Esophagus muscularis mucosa (tissue), 4 donors: Measurements from ENCODE around the gene CNTLN. TPM values are rescaled to one million over a fixed set of nuclear protein-coding genes. Genes with fewer than 3 reads are reported as not detected.

Source experiments
- DNase-seq: peaks from one replicate; pipeline ENCODE4 v3.0.0-alpha.2; 2017; ENCODE audit errors: extremely low spot score
- H3K27ac ChIP-seq, 4 donors: fragments of 200-600 bp; sonication (generic); replicated peaks in 1 of 4; 1 replicate in 3 of 4; 2 replicates in 1 of 4; pipeline ENCODE4 v1.5.1; 2016 to 2019; ENCODE audit warnings: mild to moderate bottlenecking in 1 of 4
- H3K27me3 ChIP-seq, 4 donors: fragments of 200-600 bp; sonication (generic); one replicate each; pipeline versions ENCODE4 v1.5.1 to v1.6.0; 2016 to 2019
- H3K36me3 ChIP-seq, 4 donors: fragments of 200-600 bp; sonication (generic); one replicate each; pipeline ENCODE4 v1.5.1; 2016 to 2019
- H3K4me1 ChIP-seq, 4 donors: fragments of 200-600 bp; sonication (generic); one replicate each; pipeline ENCODE4 v1.5.1; 2016 to 2019
- H3K4me3 ChIP-seq, 4 donors: fragments of 200-600 bp; sonication (generic); 1 replicate in 2 of 4; 2 replicates in 2 of 4; pipeline ENCODE4 v1.5.1; 2016 to 2019; ENCODE audit warnings: mild to moderate bottlenecking in 4 of 4, moderate library complexity in 1 of 4
- H3K9me3 ChIP-seq, 4 donors: fragments of 200-600 bp; sonication (generic); 1 replicate in 3 of 4; 2 replicates in 1 of 4; pipeline ENCODE4 v1.5.1; 2016 to 2019
- CTCF ChIP-seq, 3 experiments: fragments of 200-600 bp in 2 of 3; fragments of 450-650 bp in 1 of 3; sonication (generic) in 2 of 3; IDR thresholded peaks; one replicate each; pipeline ENCODE4 v1.5.1; 2017 to 2019; ENCODE audit warnings: antibody characterized with exemption in 3 of 3, mild to moderate bottlenecking in 2 of 3, moderate library complexity in 1 of 3
- EP300 ChIP-seq: sonication (generic); formaldehyde crosslinking; IDR thresholded peaks from one replicate; pipeline ENCODE4 v1.6.1; 2017; ENCODE audit warnings: antibody characterized with exemption
- POLR2A ChIP-seq: fragments of 450-650 bp; IDR thresholded peaks from one replicate; pipeline ENCODE4 v1.6.1; 2017; ENCODE audit warnings: antibody characterized with exemption, moderate library complexity, mild to moderate bottlenecking, low read depth
- POLR2AphosphoS5 ChIP-seq, 2 donors: sonication (generic); formaldehyde crosslinking; IDR thresholded peaks; one replicate each; pipeline ENCODE4 v1.6.1; 2017; ENCODE audit warnings: antibody characterized with exemption in 2 of 2
- WGBS: methylation state at CpG from one replicate; pipeline ENCODE4 v1.1.5; 2018; 5-methylcytosine and 5-hydroxymethylcytosine counted together
- intact Hi-C: fragments of 100-400 bp; cut with DNase I; formaldehyde crosslinking; loops from one replicate; pipeline ENCODE4 v1.15.1; 2023
- total RNA-seq, 4 donors: library from RNA; depleted of rRNA; stranded (reverse); fragments of >200 nt; gene quantifications; one replicate each; pipeline versions ENCODE4 v1.1.0 to v1.2.1, GENCODE V29; 2016

The CNTLN gene
- total RNA-seq, 4 donors from 2014 or later, result 9.4 to 14.1 (median 12.0) TPM

GRCh38 chr9:17131494-17131893 lies 3.3 kb upstream of the CNTLN start:
- 66% methylated on average over 2 of the region's 2 CpGs for WGBS
- intact Hi-C loops, result no loop called here
- Histone ChIP-seq H3K4me3 (no peak overlapping the region), H3K9me3 (no peaks in the 10 kb centered on the region), H3K27ac (no peak overlapping the region), H3K36me3 (no peaks in the 10 kb centered on the region), H3K27me3 (no peaks in the 10 kb centered on the region), H3K4me1 (peaks cover 10 to 15% (median 13%) of the 10 kb centered on the region in 4 donors)
- no peak for DNase-seq
- TF ChIP-seq EP300 (no peak), POLR2A (no peak), CTCF (IDR thresholded peaks at IDR 0.05) (no peak), POLR2AphosphoS5 (IDR thresholded peaks at IDR 0.05) (no peak)

GRCh38 chr9:17135295-17136160 lies 688 bp downstream of the CNTLN start:
- no peak for DNase-seq
- intact Hi-C loops, result no loop called here
- WGBS, result under 1% methylated on average over 43 of the region's 44 CpGs

GRCh38 chr9:17137566-17137965 lies 2.7 kb downstream of the CNTLN start:
- TF ChIP-seq EP300, result no peak
- TF ChIP-seq CTCF (IDR thresholded peaks at IDR 0.05), result no peak
- no peak for TF ChIP-seq POLR2A
- no peak for TF ChIP-seq POLR2AphosphoS5 (IDR thresholded peaks at IDR 0.05)
- Histone ChIP-seq H3K9me3 (no peaks in the 10 kb centered on the region), H3K4me1 (peaks cover 10 to 21% (median 14%) of the 10 kb centered on the region in 4 donors), H3K27ac (no peak overlapping the region), H3K36me3 (no peaks in the 10 kb centered on the region), H3K27me3 (no peaks in the 10 kb centered on the region), H3K4me3 (no peak overlapping the region)
- intact Hi-C loops, result no loop called here
- no peak for DNase-seq

More at GRCh38 chr9:17135295-17136160, 688 bp downstream of the CNTLN start:
- TF ChIP-seq CTCF (IDR thresholded peaks at IDR 0.05) (no peak), EP300 (no peak), POLR2AphosphoS5 (IDR thresholded peaks at IDR 0.05) (no peak), POLR2A (no peak)
- H3K27me3 ChIP-seq, result no peaks in the 10 kb centered on the region
- peak overlapping the region; percentile 76 to 96 (median 89) for H3K4me3 ChIP-seq
- H3K9me3 ChIP-seq, result no peaks in the 10 kb centered on the region
- H3K27ac ChIP-seq, result peak overlapping the region; percentile 87 to 93 (median 88)
- peaks cover 10 to 21% (median 14%) of the 10 kb centered on the region in 4 donors for H3K4me1 ChIP-seq
- H3K36me3 ChIP-seq, result no peaks in the 10 kb centered on the region

- 100% methylated on average over 1 of the region's 1 CpG for WGBS
- TF ChIP-seq POLR2A (no peak), POLR2AphosphoS5 (IDR thresholded peaks at IDR 0.05) (no peak), EP300 (no peak), CTCF (IDR thresholded peaks at IDR 0.05) (no peak)
Observed at GRCh38 chr9:17138503-17138902, 3.7 kb downstream of the CNTLN start.

More at GRCh38 chr9:17138503-17138902, 3.7 kb downstream of the CNTLN start:
- no peaks in the 10 kb centered on the region for H3K27me3 ChIP-seq
- peaks cover 10 to 21% (median 14%) of the 10 kb centered on the region in 4 donors for H3K4me1 ChIP-seq
- intact Hi-C loops, result no loop called here
- H3K9me3 ChIP-seq, result no peaks in the 10 kb centered on the region
- no peak for DNase-seq
- H3K36me3 ChIP-seq, result peaks cover 0 to under 1% (median 0%) of the 10 kb centered on the region in 4 donors
- H3K4me3 ChIP-seq, result no peak overlapping the region
- no peak overlapping the region for H3K27ac ChIP-seq
